Measurements from ENCODE around the gene DIS3L. TPM values are rescaled to one million over a fixed set of nuclear protein-coding genes. Genes with fewer than 3 reads are reported as not detected.
"Not testable (repeated sequence)": the region's sequence is repeated elsewhere in the genome, so short reads cannot be mapped to it uniquely, and the experiment has no call there.

DIS3L gene
- total RNA-seq, 2 donors from 2014 or later, result 24.3 to 25.3 TPM

DNA sequence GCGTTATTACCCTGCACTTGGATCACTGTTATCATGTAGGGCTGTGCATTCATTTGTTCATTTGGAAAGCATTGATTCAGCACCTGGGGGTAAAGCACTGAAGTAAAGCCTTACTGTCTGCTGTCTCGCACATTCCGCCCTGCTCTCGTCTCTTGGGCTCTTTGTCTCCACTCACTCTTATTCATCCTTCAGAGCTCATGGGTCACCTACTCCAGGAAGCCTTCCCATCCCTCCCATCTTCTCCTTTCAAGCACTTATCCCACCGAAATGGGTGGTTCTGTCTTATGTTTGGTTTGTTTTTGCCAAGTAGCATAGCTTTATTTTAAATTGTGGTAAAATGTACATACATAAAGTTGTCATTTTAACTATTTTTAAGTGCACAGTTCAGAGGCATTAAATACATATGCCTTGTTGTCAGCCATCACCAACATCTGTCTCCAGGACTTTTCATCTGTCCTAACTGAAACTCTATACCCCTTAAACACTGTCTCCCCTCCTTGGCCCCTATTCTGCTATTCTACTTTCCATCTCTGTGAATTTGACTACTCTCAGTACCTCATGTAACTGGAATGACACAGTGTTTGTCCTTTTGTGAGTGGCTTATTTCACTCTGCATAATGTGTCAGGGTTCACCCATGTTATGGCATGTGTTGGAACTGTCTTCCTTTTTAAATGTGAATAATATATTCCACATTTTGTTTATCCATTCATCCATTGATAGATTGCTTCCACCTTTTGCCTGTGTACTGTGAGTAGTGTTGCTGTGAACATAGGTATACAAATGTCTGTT, 9.3 kb downstream of the DIS3L start:
- DNase-seq (ENCODE audit: low spot score), result no peak
- intact Hi-C loops (cut with DNase I), result no loop called here

DNA sequence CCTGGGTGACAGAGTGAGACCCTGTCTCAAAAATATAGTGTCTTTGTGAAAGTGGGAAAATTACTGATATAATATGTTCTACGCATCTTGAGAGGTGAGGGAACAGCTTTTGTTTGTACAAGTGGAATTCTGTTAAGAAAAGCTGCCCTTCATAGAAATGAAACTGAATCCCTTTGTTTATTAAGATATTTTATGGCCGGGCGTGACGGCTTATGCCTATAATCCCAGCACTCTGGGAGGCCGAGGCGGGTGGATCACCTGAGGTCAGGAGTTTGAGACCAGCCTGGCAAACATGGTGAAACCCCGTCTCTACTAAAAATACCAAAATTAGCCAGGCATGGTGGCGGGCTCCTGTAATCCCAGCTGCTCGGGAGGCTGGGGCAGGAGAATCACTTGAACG, 11.1 kb downstream of the DIS3L start:
- DNase-seq (ENCODE audit: low spot score); intact Hi-C loops (cut with DNase I): not testable (repeated sequence)

DNA sequence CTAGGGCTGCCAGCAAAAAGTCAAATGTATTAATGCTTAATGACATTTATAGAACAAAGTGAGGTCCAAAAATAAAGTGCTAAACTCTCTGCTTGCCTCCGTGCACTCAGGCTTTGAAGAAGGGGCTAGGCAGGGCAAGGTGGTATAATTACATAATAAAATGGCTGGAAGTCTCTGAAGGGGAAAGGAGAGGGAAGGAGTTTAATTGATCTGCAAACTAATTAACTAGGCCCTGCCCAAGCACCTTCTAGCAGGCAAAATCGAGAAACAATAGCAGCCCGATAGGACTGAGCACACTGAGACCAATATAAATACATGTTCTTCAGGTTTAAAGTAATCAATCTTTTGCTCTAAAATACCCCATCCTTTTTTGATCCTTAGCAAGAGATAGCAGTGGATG, 13.0 kb downstream of the DIS3L start:
- no peak for DNase-seq (ENCODE audit: low spot score)
- intact Hi-C loops (cut with DNase I), result no loop called here

DNA sequence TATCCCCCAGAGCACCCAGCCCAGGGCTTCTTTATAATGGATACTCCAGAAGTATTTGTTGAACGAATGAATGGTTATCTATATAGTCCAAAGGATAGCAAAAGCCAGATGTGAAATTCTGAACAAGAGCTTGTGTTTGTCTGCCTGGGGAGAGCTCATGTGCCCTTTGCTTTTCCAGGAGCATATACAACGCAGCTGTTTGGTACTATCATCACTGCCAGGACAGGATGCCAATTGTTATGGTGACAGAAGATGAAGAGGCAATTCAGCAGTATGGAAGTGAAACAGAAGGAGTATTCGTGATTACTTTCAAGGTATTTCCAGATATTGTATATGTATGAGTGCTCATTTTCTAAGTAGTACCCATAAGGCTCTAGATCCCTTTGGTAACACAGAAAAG, 15.2 kb downstream of the DIS3L start:
- intact Hi-C loops (cut with DNase I), result no loop called here
- no peak for DNase-seq (ENCODE audit: low spot score)

DNA sequence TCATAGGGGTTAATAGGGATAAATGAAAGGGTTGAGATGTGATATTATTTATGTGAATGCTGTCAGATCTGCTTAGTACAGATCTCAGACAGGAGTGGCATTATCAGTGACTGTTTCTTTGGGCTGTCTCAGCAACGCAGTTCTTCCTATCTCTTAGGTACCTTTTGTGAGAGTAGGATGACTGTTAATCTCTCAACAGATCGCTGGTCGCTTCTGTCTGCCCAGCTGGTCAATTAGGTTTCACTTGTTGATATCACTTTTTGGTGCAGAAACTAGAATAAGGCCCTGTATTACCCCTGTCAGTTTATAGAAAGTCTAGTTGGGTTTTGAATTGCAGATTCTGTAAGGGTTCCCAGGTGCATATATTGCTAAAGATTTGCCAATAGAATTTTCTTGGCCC, 16.5 kb downstream of the DIS3L start:
- DNase-seq (ENCODE audit: low spot score), result no peak
- intact Hi-C loops (cut with DNase I), result no loop called here

DNA sequence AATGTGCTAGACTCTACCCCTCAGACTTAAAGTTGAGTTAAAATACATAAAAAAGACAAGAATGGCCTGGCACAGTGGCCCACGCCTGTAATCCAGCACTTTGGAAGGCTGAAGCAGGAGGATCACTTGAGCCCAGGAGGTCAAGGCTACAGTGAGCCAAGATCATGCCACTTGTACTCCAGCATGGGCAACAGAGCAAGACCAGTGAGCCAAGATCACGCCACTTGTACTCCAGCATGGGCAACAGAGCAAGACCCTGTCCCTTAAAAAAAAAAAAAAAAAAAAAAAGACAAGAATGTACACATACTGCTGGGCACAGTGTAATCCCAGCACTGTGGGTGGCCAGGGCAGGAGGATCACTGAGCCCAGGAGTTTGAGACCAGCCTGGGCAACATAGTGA, 17.4 kb downstream of the DIS3L start:
- DNase-seq (ENCODE audit: low spot score), result no peak
- intact Hi-C loops (cut with DNase I), result no loop called here

DNA sequence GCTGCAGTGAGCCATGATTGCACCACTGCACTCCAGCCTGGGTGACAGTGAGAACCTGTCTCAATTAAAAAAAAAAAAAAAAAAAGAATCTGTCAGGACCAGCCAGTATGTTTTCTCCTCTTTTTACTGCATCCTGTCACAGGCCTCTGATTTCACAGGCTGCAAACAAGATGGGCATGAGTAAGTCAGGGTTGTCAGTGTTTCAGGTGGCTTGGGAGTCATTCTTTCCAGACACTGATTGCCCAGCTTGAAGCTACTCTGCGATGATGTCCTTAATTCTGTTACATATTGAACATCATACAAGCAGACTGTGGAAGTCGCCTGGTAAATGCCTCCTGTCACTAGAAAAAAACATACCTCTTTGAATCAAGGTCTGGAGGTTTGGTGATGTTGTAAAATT, 18.8 kb downstream of the DIS3L start:
- no peak for DNase-seq (ENCODE audit: low spot score)
- intact Hi-C loops (cut with DNase I), result no loop called here

DNA sequence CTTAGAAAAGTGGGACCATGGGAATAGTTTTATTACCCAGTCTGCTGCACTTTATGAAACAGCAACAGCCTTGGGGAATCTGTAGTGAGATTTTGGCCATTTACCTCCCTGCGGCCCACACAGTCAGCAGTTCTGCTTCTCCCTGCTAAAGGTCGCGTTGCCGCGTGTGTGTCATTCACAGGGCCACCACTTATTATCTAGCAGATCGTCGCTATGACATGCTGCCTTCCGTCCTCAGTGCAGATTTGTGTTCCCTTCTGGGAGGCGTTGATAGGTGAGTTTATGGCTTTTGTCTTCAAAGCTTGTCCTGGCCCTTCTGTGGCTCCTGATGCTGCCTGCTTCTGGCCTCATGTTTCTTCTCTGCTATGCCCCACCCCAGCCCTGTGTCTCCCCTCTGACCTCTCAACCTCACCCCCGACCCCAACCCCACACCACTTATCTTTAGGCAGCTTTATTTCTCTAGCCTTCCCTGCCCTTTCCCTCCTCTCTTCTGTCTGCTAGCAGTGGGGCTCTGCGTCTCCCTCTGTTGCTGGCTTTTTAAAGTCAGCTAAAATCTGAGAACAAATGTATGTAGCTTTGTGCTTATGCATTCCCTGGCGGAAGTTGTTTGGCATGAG, 30.1 kb downstream of the DIS3L start:
- intact Hi-C loops (cut with DNase I), result loop anchor here in 1 of 2 donors (10.0 kb wide), 1 partner anchor 629 kb away; no protein-coding TSS in a partner anchor
- no peak for DNase-seq (ENCODE audit: low spot score)

DNA sequence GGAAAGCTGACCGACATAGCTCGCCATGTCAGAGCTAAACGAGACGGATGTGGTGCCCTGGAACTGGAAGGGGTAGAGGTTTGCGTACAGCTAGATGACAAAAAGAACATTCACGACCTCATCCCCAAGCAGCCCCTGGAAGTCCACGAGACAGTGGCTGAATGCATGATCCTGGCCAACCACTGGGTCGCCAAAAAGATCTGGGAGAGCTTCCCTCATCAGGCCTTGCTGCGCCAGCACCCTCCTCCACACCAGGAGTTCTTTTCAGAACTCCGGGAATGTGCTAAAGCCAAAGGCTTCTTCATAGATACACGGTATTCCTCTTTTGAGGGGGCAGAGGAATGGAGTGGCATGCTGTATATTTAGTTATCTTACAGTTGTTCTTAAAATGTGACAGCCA, 32.7 kb downstream of the DIS3L start:
- intact Hi-C loops (cut with DNase I), result loop anchor here in 1 of 2 donors (10.0 kb wide), 1 partner anchor 631 kb away; no protein-coding TSS in a partner anchor
- DNase-seq (ENCODE audit: low spot score), result no peak

DNA sequence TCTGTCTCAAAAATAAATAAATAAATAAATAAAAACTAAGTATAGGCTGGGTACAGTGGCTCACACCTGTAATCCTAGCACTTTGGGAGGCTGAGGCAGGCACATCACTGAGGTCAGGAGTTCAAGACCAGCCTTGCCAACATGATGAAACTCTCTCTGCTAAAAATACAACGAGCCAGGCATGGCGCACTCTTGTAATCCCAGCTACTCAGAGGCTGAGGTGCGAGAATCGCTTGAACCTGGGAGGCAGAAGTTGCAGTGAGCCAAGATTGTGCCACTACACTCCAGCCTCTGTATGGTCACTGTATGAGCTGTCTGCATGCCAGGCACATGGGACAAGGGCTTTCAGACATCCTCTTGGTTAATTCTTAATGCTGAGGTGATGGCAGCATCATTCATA, 34.4 kb downstream of the DIS3L start:
- intact Hi-C loops (cut with DNase I), result loop anchor here in 1 of 2 donors (10.0 kb wide), 1 partner anchor 633 kb away; no protein-coding TSS in a partner anchor
- DNase-seq (ENCODE audit: low spot score), result no peak

DNA sequence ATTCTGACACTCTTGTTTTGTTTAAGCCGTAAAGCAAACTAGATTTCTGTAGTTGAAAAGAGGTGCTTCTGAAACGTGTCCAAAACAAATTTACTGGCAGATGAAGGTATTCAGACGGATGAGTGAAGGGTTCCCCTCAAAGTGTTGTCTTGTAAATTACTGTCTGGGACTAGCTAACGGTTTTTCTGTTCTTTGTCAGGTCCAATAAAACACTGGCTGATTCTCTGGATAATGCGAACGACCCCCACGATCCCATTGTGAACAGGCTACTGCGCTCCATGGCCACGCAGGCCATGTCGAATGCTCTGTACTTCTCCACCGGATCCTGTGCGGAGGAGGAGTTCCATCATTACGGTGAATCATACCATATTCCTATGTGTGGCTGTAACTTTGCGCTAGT, 35.4 kb downstream of the DIS3L start:
- no peak for DNase-seq (ENCODE audit: low spot score)
- intact Hi-C loops (cut with DNase I), result loop anchor here in 1 of 2 donors (10.0 kb wide), 1 partner anchor 634 kb away; no protein-coding TSS in a partner anchor

DNA sequence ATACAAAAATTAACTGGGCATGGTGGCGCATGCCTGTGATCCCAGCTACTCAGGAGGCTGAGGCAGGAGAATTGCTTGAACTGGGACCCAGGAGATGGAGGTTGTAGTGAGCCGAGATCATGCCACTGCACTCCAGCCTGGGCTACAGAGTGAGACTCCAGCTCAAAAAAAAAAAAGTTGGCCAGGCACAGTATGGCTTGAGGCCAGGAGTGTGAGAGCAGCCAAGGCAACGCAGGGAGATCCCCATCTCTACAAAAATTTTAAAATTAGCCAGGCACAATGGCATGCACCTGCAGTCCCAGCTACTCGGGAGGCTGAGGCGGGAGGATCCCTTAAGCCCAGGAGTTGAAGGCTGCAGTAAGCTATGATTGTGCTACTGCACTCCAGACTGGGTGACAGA, 55.2 kb downstream of the DIS3L start:
- intact Hi-C loops (cut with DNase I); DNase-seq (ENCODE audit: low spot score): not testable (repeated sequence)

DNA sequence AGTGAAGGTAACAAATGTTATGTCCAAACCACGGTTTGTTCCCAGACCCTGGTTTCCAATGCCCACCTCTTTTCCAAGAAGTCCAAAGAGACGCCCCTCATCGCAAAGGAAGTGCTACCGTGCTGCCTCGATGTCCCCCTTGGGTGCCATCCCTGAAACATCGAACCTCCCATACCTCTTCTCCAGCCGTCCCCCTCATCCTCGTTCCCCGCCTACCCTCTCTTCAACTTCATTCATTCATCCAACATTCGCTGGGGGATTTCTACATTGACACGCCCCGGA, 62.6 kb downstream of the DIS3L start:
- intact Hi-C loops (cut with DNase I), result no loop called here
- no peak for DNase-seq (ENCODE audit: low spot score)

DNA sequence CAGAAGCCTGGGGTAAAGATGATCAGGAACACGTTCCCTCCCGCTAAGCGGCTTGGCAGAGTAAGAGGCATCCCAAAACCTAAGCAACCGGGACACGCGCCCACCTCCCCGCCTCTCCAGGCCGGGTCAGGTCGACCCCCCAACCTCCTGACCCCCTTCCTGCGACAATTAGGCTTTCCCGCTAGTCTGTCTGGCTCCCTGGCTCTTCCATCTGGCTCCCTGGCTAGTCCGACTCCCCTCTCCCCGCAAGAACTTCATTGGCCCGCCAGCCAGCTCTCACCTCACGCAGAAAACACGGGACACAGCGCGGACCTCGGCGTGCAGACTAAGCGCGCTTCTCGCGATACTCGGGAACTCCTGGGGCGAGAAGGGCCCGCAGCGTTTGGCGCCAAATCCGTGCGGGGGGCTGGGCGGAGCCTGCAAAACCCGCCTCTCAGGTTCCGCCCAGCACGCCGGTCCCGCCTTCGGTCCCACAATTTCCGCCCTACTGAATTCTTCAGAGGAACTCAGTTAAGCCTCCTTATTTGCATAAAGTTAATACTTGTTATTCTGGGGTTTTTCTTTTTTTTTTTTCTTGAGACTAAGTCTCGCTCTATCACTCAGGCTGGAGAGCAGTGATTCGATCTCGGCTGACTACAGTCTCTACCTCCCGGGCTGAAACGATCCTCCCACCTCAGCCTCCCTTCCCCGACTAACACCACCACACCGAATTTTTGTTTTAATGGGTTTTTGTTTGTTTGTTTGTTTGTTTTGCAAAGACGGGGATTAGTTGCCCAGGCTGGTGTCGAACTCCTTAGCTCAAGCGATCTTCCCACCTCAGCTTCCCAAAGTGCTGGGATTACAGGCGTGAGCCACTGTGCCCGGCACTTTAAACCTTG, 63.2 kb downstream of the DIS3L start, which contains the start of gene TIPIN:
Gene TIPIN (minus strand): TSS at position 327 of the 878 bp plus-strand sequence. CDS start 3,738 bp downstream, outside the sequence.
- DNase-seq (ENCODE audit: low spot score), result peak; percentile 99
- intact Hi-C loops (cut with DNase I), result no loop called here

DNA sequence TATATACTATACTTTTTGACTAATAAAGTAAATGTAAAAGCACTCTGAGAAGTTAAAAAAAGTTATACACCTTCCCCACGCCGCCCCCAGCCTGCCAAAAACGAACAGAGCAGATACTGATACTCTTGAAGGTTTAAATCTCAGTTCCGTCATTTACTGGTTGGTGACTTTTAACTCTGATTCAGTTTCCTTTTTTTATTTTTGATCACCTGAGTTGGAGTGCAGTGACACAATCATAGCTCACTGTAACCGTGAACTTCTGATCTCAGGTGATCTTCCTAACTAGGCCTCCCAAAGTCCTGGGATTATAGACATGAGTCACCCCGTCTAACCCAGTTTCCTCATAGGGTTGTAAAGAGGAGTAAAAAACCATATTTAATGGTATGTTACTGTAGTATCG, 66.4 kb downstream of the DIS3L start:
- intact Hi-C loops (cut with DNase I), result no loop called here
- no peak for DNase-seq (ENCODE audit: low spot score)

DNA sequence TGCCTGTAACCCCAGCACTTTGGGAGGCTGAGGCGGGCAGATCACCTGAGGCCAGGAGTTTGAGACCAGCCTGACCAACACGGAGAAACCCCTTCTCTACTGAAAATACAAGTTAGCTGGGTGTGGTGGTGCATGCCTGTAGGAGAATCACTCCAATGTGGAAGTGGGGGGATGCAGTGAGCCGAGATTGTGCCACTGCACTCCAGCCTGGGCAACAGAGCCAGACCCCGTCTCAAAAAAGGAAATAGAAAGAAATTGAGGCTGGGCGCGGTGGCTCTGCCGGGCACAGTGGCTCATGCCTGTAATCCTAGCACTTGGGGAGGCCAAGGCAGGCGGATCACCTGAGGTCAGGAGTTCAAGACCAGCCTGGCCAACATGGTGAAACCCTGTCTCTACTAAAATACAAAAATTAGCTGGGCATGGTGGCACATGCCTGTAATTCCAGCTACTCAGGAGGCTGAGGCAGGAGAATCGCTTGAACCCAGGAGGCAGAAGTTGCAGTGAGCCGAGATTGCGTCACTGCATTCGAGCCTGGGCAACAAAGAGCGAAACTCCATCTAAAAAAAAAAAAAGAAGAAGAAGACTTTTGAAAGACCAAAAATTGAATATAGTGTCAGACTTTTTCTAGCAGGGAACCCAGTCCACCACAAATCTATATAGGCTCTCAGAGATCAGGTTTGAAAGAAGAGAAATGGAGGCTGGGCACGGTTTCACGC, 68.5 kb downstream of the DIS3L start:
- intact Hi-C loops (cut with DNase I); DNase-seq (ENCODE audit: low spot score): not testable (repeated sequence)

DNA sequence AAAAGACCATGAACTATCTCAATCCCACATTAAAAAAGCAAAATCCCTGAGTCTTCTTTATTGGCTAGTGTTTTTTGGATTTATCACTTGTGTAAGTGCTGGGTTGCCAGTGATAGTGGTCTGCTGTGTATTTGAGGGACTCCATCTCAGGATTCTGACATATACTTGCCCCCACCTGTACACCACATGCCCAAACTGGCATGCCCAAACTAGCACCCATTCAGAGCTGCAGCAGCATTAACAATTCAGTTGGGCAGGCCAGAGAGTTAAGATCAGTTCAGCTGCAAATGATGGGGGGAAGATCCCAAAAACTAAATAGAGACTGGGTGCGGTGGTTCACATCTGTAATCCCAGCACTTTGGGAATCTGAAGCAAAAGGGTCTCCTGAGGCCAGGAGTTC, 69.4 kb downstream of the DIS3L start:
- no peak for DNase-seq (ENCODE audit: low spot score)
- intact Hi-C loops (cut with DNase I), result no loop called here

DNA sequence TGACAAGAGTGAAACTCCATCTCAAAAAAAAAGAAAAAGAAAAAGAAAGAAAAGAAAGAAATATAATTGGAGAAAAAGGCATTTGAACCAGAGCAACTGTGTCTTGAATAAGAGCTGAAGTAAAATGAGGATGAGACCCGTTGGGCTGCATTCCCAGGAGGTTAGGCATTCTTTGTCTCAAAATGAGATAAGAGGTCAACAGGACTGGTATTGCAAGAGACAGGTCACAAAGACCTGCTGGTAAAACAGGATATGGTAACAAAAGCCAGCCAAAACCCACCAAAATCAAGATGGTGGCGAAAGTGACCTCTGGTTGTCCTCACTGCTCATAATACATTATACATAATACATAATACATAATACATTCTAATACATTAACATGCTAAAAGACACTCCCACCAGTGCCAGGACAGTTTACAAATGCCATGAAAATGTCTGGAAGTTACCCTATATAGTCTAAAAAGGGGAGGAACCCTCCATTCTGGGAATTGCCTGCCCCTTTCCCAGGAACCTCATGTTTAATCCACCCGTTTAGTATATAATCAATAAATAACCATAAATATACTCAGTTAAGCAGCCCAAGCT, 71.7 kb downstream of the DIS3L start:
- intact Hi-C loops (cut with DNase I), result no loop called here

More for the DNA sequence above, 71.7 kb downstream of the DIS3L start:
- no peak for DNase-seq (ENCODE audit: low spot score)
